GM23338 (cell line): ENCODE results near the gene ABHD5. TPM values are rescaled to one million over a fixed set of nuclear protein-coding genes. Genes with fewer than 3 reads are reported as not detected.

ENCODE experiments used
- ATAC-seq: fragments of 200-7000 bp; cut with Tn5 transposase; 3 replicates; pipeline ENCODE4 v1.9.1; 2020
- DNase-seq: peaks from one replicate; pipeline ENCODE4 v3.0.0-alpha.2; 2015; ENCODE audit warnings: low spot score
- H2AFZ ChIP-seq: fragments of 200-600 bp; sonication (generic); 2 replicates; pipeline ENCODE4 v1.8.0; 2016; ENCODE audit warnings: antibody characterized with exemption, mild to moderate bottlenecking, moderate library complexity
- H3F3A ChIP-seq: fragments of 200-600 bp; sonication (generic); replicated peaks from 2 replicates; pipeline ENCODE4 v1.8.0; 2017; ENCODE audit warnings: antibody characterized with exemption, mixed run types, low read depth
- H3K27ac ChIP-seq: fragments of 200-600 bp; sonication (generic); 2 replicates; pipeline ENCODE4 v1.6.1; 2016; ENCODE audit warnings: low read depth
- H3K27me3 ChIP-seq: fragments of 200-600 bp; sonication (generic); 2 replicates; pipeline ENCODE4 v1.8.0; 2016; ENCODE audit warnings: mild to moderate bottlenecking, mixed run types, moderate library complexity; ENCODE audit not compliant: insufficient read depth
- H3K36me3 ChIP-seq: fragments of 200-600 bp; sonication (generic); 2 replicates; pipeline ENCODE4 v1.8.0; 2016; ENCODE audit warnings: mild to moderate bottlenecking; ENCODE audit not compliant: insufficient read depth
- H3K4me1 ChIP-seq: fragments of 200-600 bp; sonication (generic); 2 replicates; pipeline ENCODE4 v1.8.0; 2016; ENCODE audit warnings: mild to moderate bottlenecking, moderate library complexity; ENCODE audit not compliant: insufficient read depth
- H3K4me2 ChIP-seq: fragments of 200-600 bp; sonication (generic); 2 replicates; pipeline ENCODE4 v1.7.1; 2017; ENCODE audit warnings: mixed run types
- H3K4me3 ChIP-seq: fragments of 200-600 bp; sonication (generic); 2 replicates; pipeline ENCODE4 v1.6.1; 2016; ENCODE audit warnings: mixed run types
- H3K79me2 ChIP-seq: fragments of 200-600 bp; sonication (generic); replicated peaks from 2 replicates; pipeline ENCODE4 v1.8.0; 2017; ENCODE audit warnings: mild to moderate bottlenecking; ENCODE audit not compliant: insufficient read depth
- H3K9me2 ChIP-seq: fragments of 200-600 bp; sonication (generic); 2 replicates; pipeline ENCODE4 v1.8.0; 2017; ENCODE audit not compliant: insufficient read depth
- H4K20me1 ChIP-seq: fragments of 200-600 bp; sonication (generic); replicated peaks from 2 replicates; pipeline ENCODE4 v1.8.0; 2017; ENCODE audit warnings: mild to moderate bottlenecking; ENCODE audit not compliant: insufficient read depth
- H3K27ac Mint-ChIP-seq: 2 replicates; pipeline ENCODE4 v1.8.0; 2020; ENCODE audit warnings: inconsistent platforms, mild to moderate bottlenecking, moderate library complexity, mixed read lengths
- H3K27me3 Mint-ChIP-seq: 3 replicates; pipeline ENCODE4 v1.8.0; 2022; ENCODE audit warnings: low read depth, mild to moderate bottlenecking, moderate library complexity, mixed read lengths, inconsistent platforms; ENCODE audit not compliant: insufficient read depth, poor library complexity
- H3K36me3 Mint-ChIP-seq: 3 replicates; pipeline ENCODE4 v1.8.0; 2021; ENCODE audit warnings: low read depth, mild to moderate bottlenecking, inconsistent platforms, moderate library complexity, mixed read lengths
- H3K4me1 Mint-ChIP-seq: 3 replicates; pipeline ENCODE4 v1.8.0; 2020; ENCODE audit warnings: mild to moderate bottlenecking, inconsistent platforms, mixed read lengths
- H3K4me3 Mint-ChIP-seq: 3 replicates; pipeline ENCODE4 v1.8.0; 2021; ENCODE audit warnings: moderate library complexity, mild to moderate bottlenecking, inconsistent platforms, mixed read lengths
- H3K9me3 Mint-ChIP-seq: 3 replicates; pipeline ENCODE4 v1.8.0; 2020; ENCODE audit warnings: moderate library complexity, mild to moderate bottlenecking, inconsistent platforms, mixed read lengths
- CREB1 ChIP-seq: fragments of 250-450 bp; sonication (Bioruptor Pico); IDR thresholded peaks from 2 replicates; pipeline ENCODE4 v1.5.0; 2020; ENCODE audit warnings: low read depth, mild to moderate bottlenecking, moderate library complexity
- CTCF ChIP-seq, 2 experiments: fragments of 200-600 bp in 1 of 2; sonication (generic) in 1 of 2; conservative IDR thresholded peaks; 2 replicates each; pipeline versions ENCODE4 v1.5.1 to v1.6.1; 2016 to 2017; ENCODE audit warnings: antibody characterized with exemption in 2 of 2, low read depth in 2 of 2, mild to moderate bottlenecking in 2 of 2, moderate library complexity in 1 of 2
- ETS1 ChIP-seq: IDR thresholded peaks from 2 replicates; pipeline ENCODE4 v1.6.1; 2016; ENCODE audit warnings: antibody characterized with exemption
- EZH2 ChIP-seq: fragments of 200-600 bp; sonication (generic); IDR thresholded peaks from one replicate; pipeline ENCODE4 v1.8.0; 2017; ENCODE audit warnings: antibody characterized with exemption, mild to moderate bottlenecking, low read depth; ENCODE audit not compliant: unreplicated experiment
- EZH2phosphoT487 ChIP-seq: fragments of 200-600 bp; sonication (generic); IDR thresholded peaks from one replicate; pipeline ENCODE4 v1.8.1; 2018; ENCODE audit warnings: antibody characterized with exemption; ENCODE audit not compliant: unreplicated experiment
- JUNB ChIP-seq: IDR thresholded peaks from one replicate; pipeline ENCODE4 v1.6.1; 2016; ENCODE audit warnings: antibody characterized with exemption; ENCODE audit not compliant: unreplicated experiment
- NANOG ChIP-seq: IDR thresholded peaks from 2 replicates; pipeline ENCODE4 v1.6.1; 2016; ENCODE audit warnings: antibody characterized with exemption, borderline replicate concordance
- POLR2AphosphoS5 ChIP-seq: IDR thresholded peaks from 2 replicates; pipeline ENCODE4 v1.6.1; 2016; ENCODE audit warnings: antibody characterized with exemption, low read depth
- REST ChIP-seq: IDR thresholded peaks from one replicate; pipeline ENCODE4 v1.6.1; 2018; ENCODE audit warnings: antibody characterized with exemption; ENCODE audit not compliant: unreplicated experiment
- STAT1 ChIP-seq: IDR thresholded peaks from one replicate; pipeline ENCODE4 v1.6.1; 2016; ENCODE audit warnings: antibody characterized with exemption; ENCODE audit not compliant: unreplicated experiment
- ZNF114 ChIP-seq: fragments of 250-450 bp; sonication (Bioruptor Pico); IDR thresholded peaks from 2 replicates; pipeline ENCODE4 v1.5.0; 2020; ENCODE audit warnings: mild to moderate bottlenecking, moderate library complexity
- ZNF331 ChIP-seq: fragments of 250-450 bp; sonication (Bioruptor Pico); IDR thresholded peaks from 2 replicates; pipeline ENCODE4 v1.5.0; 2020; ENCODE audit warnings: low read depth, mild to moderate bottlenecking, moderate library complexity
- ZNF462 ChIP-seq: fragments of 250-450 bp; sonication (Bioruptor Pico); IDR thresholded peaks from 2 replicates; pipeline ENCODE4 v1.5.0; 2020; ENCODE audit warnings: mild to moderate bottlenecking, moderate library complexity
- polyA plus RNA-seq: library from polyadenylated mRNA; unstranded; fragments of >200 nt; fragmentation: Nextera tagmentation; extraction: Ambion mirVana; gene quantifications from 2 replicates; pipeline ENCODE4 v1.2.1, GENCODE V29; 2016
- total RNA-seq: library from RNA; depleted of rRNA; stranded (reverse); fragments of >200 nt; shearing (Covaris generic); gene quantifications from 2 replicates; pipeline ENCODE4 v1.2.3, GENCODE V29; 2014

Gene ABHD5
- total and polyA plus RNA-seq, 2 experiments from 2014 or later = 12.1 to 12.3 TPM

GRCh38 chr3:43782541-43782940 lies 91.8 kb downstream of the ABHD5 start:
- H3K27me3 ChIP-seq = no peaks in the 10 kb centered on the region
- no peaks in the 10 kb centered on the region for H4K20me1 ChIP-seq
- H3K4me2 ChIP-seq = no peak overlapping the region
- TF ChIP-seq POLR2AphosphoS5 = no peak
- TF ChIP-seq NANOG = no peak
- TF ChIP-seq REST = no peak
- TF ChIP-seq JUNB = no peak
- TF ChIP-seq STAT1 = no peak
- no peak for TF ChIP-seq ZNF331 (CRISPR knock-in tag)
- TF ChIP-seq CTCF (conservative IDR thresholded peaks at IDR 0.05; ENCODE audit: low read depth in 2 of 2) = no peak
- TF ChIP-seq EZH2phosphoT487 = no peak
- TF ChIP-seq EZH2 = no peak
- no peak for TF ChIP-seq CREB1
- TF ChIP-seq ZNF462 (CRISPR knock-in tag) = no peak
- TF ChIP-seq ETS1 = no peak
- no peak for TF ChIP-seq ZNF114
- no peaks in the 10 kb centered on the region; the same call in 2 of the 3 replicates for H3K9me3 Mint-ChIP-seq
- H3K27me3 Mint-ChIP-seq = no peaks in the 10 kb centered on the region
- no peak overlapping the region for H3K27ac Mint-ChIP-seq
- ATAC-seq (no peak), DNase-seq (no peak)
- H3K9me2 ChIP-seq = no peaks in the 10 kb centered on the region
- H3K4me1 Mint-ChIP-seq = no peaks in the 10 kb centered on the region
- H3K79me2 ChIP-seq = no peaks in the 10 kb centered on the region
- no peaks in the 10 kb centered on the region for H3K36me3 Mint-ChIP-seq
- no peak overlapping the region for H3K4me3 Mint-ChIP-seq
- no peaks in the 10 kb centered on the region for H3K36me3 ChIP-seq
- H3K27ac ChIP-seq = no peak overlapping the region
- no peaks in the 10 kb centered on the region for H3F3A ChIP-seq
- H3K4me3 ChIP-seq = no peak overlapping the region
- no peak overlapping the region for H2AFZ ChIP-seq
- no peaks in the 10 kb centered on the region for H3K4me1 ChIP-seq
